HepG2 (cell line): ENCODE measurements around the gene SLC17A5. TPM values are rescaled to one million over a fixed set of nuclear protein-coding genes. Genes with fewer than 3 reads are reported as not detected.

Experiments used
- BCL6 ChIP-seq: IDR thresholded peaks from 2 replicates; pipeline ENCODE4 v1.6.1; 2016; ENCODE audit warnings: missing genetic modification reagents, missing compliant biosample characterization
- CERS6 ChIP-seq: sonication (generic); formaldehyde crosslinking; IDR thresholded peaks from 2 replicates; pipeline ENCODE4 v1.5.0; 2020; ENCODE audit warnings: missing genetic modification reagents
- HDAC2 ChIP-seq: sonication (generic); formaldehyde crosslinking; IDR thresholded peaks from 2 replicates; pipeline ENCODE4 v1.4.0; 2020; ENCODE audit warnings: missing genetic modification reagents
- HOXD1 ChIP-seq: sonication (generic); formaldehyde crosslinking; IDR thresholded peaks from 2 replicates; pipeline ENCODE4 v1.5.0; 2020; ENCODE audit warnings: missing genetic modification reagents
- IRF2 ChIP-seq: IDR thresholded peaks from 2 replicates; pipeline ENCODE4 v1.6.1; 2018; ENCODE audit warnings: missing genetic modification reagents, missing compliant biosample characterization
- MED8 ChIP-seq: sonication (generic); formaldehyde crosslinking; IDR thresholded peaks from 2 replicates; pipeline ENCODE4 v1.8.1; 2023; ENCODE audit warnings: mild to moderate bottlenecking, missing genetic modification reagents; ENCODE audit not compliant: insufficient replicate concordance
- MNT ChIP-seq: fragments of 450-650 bp; IDR thresholded peaks from 2 replicates; pipeline ENCODE4 v1.6.1; 2016
- PRDM4 ChIP-seq: sonication (generic); formaldehyde crosslinking; IDR thresholded peaks from 2 replicates; pipeline ENCODE4 v1.9.0; 2021; ENCODE audit warnings: missing genetic modification reagents, borderline replicate concordance
- REPIN1 ChIP-seq: sonication (generic); formaldehyde crosslinking; IDR thresholded peaks from 2 replicates; pipeline ENCODE4 v1.8.0; 2022; ENCODE audit warnings: missing genetic modification reagents, low read depth, mild to moderate bottlenecking, borderline replicate concordance
- REST ChIP-seq, 2 experiments: IDR thresholded peaks; 2 replicates each; pipeline ENCODE4 v1.6.1; 2011 to 2012; ENCODE audit warnings: low read length in 2 of 2, borderline replicate concordance in 1 of 2, low read depth in 1 of 2, mild to moderate bottlenecking in 1 of 2, moderate library complexity in 1 of 2
- SMAD9 ChIP-seq: sonication (generic); formaldehyde crosslinking; IDR thresholded peaks from 2 replicates; pipeline ENCODE4 v1.5.1; 2020; ENCODE audit warnings: mild to moderate bottlenecking, missing genetic modification reagents
- SNAI1 ChIP-seq: sonication (generic); formaldehyde crosslinking; IDR thresholded peaks from 2 replicates; pipeline ENCODE4 v1.5.0; 2020; ENCODE audit warnings: mild to moderate bottlenecking, missing genetic modification reagents, borderline replicate concordance
- SYNCRIP ChIP-seq: fragments of 200-400 bp; formaldehyde crosslinking; IDR thresholded peaks from 2 replicates; pipeline ENCODE4 v1.6.1; 2018; ENCODE audit warnings: mild to moderate bottlenecking, low read depth, low read length; ENCODE audit not compliant: insufficient read depth
- ZBTB26 ChIP-seq: IDR thresholded peaks from 2 replicates; pipeline ENCODE4 v1.6.1; 2016; ENCODE audit warnings: missing compliant biosample characterization, missing genetic modification reagents, borderline replicate concordance
- ZNF350 ChIP-seq: sonication (generic); formaldehyde crosslinking; IDR thresholded peaks from 2 replicates; pipeline ENCODE4 v1.4.0; 2020; ENCODE audit warnings: mild to moderate bottlenecking, low read depth, missing genetic modification reagents, borderline replicate concordance
- ZNF354B ChIP-seq: sonication (generic); formaldehyde crosslinking; IDR thresholded peaks from 2 replicates; pipeline ENCODE4 v1.8.0; 2022; ENCODE audit warnings: mild to moderate bottlenecking, missing genetic modification reagents
- ZNF432 ChIP-seq: sonication (generic); formaldehyde crosslinking; IDR thresholded peaks from 2 replicates; pipeline ENCODE4 v1.5.0; 2020; ENCODE audit warnings: missing genetic modification reagents, mild to moderate bottlenecking, borderline replicate concordance
- ZNF777 ChIP-seq: sonication (generic); formaldehyde crosslinking; IDR thresholded peaks from 2 replicates; pipeline ENCODE4 v1.4.0; 2020; ENCODE audit warnings: missing genetic modification reagents
- polyA plus RNA-seq, 8 experiments: library from polyadenylated mRNA; depleted of rRNA in 3 of 8; stranded (reverse) in 7 of 8; unstranded in 1 of 8; fragments of >200 nt; fragmentation: Illumina TruSeq in 4 of 8; extraction: Trizol in 4 of 8; gene quantifications; 2 replicates each; pipeline versions ENCODE4 v1.2.1 to v1.2.3, GENCODE V29; 2011 to 2016; ENCODE audit warnings: low read depth in 4 of 8, missing spikeins in 1 of 8, mixed read lengths in 1 of 8; ENCODE audit not compliant: insufficient read depth in 1 of 8
- total RNA-seq, 5 experiments: library from RNA; depleted of rRNA; stranded (reverse); fragments of >200 nt; fragmentation: Illumina TruSeq; extraction: Trizol; gene quantifications; 2 replicates each; pipeline ENCODE4 v1.2.3, GENCODE V29; 2016; ENCODE audit warnings: low read depth in 1 of 5

Gene SLC17A5
- total and polyA plus RNA-seq, 2 of the 13 experiments (the other 11 are each of a cell fraction or from before 2014, with no cell fraction given): 18.3 to 20.5 TPM

GRCh38 chr6:73580247-73581149, 73.3 kb downstream of the SLC17A5 start (continued):
- TF ChIP-seq MED8 (no peak), REST (IDR thresholded peaks at IDR 0.05; ENCODE audit: borderline replicate concordance in 1 of 2, low read depth in 1 of 2, low read length in 2 of 2) (no peak), SNAI1 (CRISPR knock-in tag) (no peak), HOXD1 (CRISPR knock-in tag) (no peak), ZNF777 (no peak), ZBTB26 (CRISPR knock-in tag) (no peak), SMAD9 (CRISPR knock-in tag) (no peak), IRF2 (peak; percentile 62; the same call in 1 of the 2 replicates), BCL6 (CRISPR knock-in tag) (0 out of 2 replicates have a peak, but pooled peaks have one; percentile 34), HDAC2 (no peak), SYNCRIP (no peak), CERS6 (CRISPR knock-in tag) (no peak), MNT (no peak), ZNF350 (CRISPR knock-in tag) (peak; percentile 48; the same call in 1 of the 2 replicates), REPIN1 (CRISPR knock-in tag) (0 out of 2 replicates have a peak, but pooled peaks have one; percentile 14), ZNF432 (CRISPR knock-in tag) (no peak), PRDM4 (CRISPR knock-in tag) (no peak), ZNF354B (CRISPR knock-in tag) (no peak)
